ENCODE measurements around the gene ORAI3. TPM values are rescaled to one million over a fixed set of nuclear protein-coding genes. Genes with fewer than 3 reads are reported as not detected.
"Not testable (repeated sequence)": the region's sequence is repeated elsewhere in the genome, so short reads cannot be mapped to it uniquely, and the experiment has no call there.

Gene ORAI3
- polyA plus RNA-seq, 2 of the 4 experiments (the other 2 are of a cell fraction): 10.5 to 14.1 TPM

- 68% methylated on average over 5 of the region's 5 CpGs for WGBS (ENCODE audit: missing lambda C conversion rate)
- Histone ChIP-seq H3K9me3 (no peaks in the 10 kb centered on the region), H3K4me1 (peaks cover 19% of the 10 kb centered on the region), H3K4me3 (no peak overlapping the region), H3K4me2 (no peak overlapping the region), H3K27ac (no peak overlapping the region)
- ChIA-PET CTCF (interaction anchor here (1.2 to 9.5 kb wide), 3 partner anchors 7 to 130 kb away, joined by 4 to 134 read pairs (median 4); no protein-coding TSS in a partner anchor), POLR2A (no interaction called here)
- DNase-seq (ENCODE audit: low read depth in 1 of 2, low spot score in 1 of 2) (no peak), FAIRE-seq (no peak), ATAC-seq (no peak)
- TF ChIP-seq RFX5 (IDR thresholded peaks at IDR 0.05) (no peak), KDM1A (IDR thresholded peaks at IDR 0.05; ENCODE audit: low read depth) (no peak), NPAS2 (CRISPR knock-in tag; IDR thresholded peaks at IDR 0.05; ENCODE audit: borderline replicate concordance) (no peak), EP300 (IDR thresholded peaks at IDR 0.05) (no peak), CBX2 (IDR thresholded peaks at IDR 0.05; ENCODE audit: borderline replicate concordance, low read depth) (no peak), HDAC2 (IDR thresholded peaks at IDR 0.05) (no peak), CHD4 (IDR thresholded peaks at IDR 0.05; ENCODE audit: borderline replicate concordance) (no peak), FOSL2 (IDR thresholded peaks at IDR 0.05) (no peak), FOSL2 (CRISPR knock-in tag; IDR thresholded peaks at IDR 0.05) (no peak), ELK1 (IDR thresholded peaks at IDR 0.05; ENCODE audit: low read depth, low read length) (no peak), KDM5A (IDR thresholded peaks at IDR 0.05) (no peak), ZSCAN20 (CRISPR knock-in tag; IDR thresholded peaks at IDR 0.05) (no peak), PHF8 (IDR thresholded peaks at IDR 0.05; ENCODE audit: borderline replicate concordance, low read depth) (no peak), CTCF (IDR thresholded peaks at IDR 0.05) (no peak)
These were observed 11.2 kb upstream of the ORAI3 start for GRCh38 chr16:30937692-30938091.

GRCh38 chr16:30939571-30939970 is 9.3 kb upstream of the ORAI3 start:
- ATAC-seq; DNase-seq (ENCODE audit: low read depth in 1 of 2, low spot score in 1 of 2); H3K4me3 ChIP-seq; FAIRE-seq; H3K9me3 ChIP-seq; H3K4me2 ChIP-seq: not testable (repeated sequence)
- ChIA-PET POLR2A (interaction anchor here (0.7 to 1.0 kb wide), 2 partner anchors 8 to 37 kb away, joined by 3 read pairs; no protein-coding TSS in a partner anchor), CTCF (interaction anchor here (0.8 to 9.5 kb wide), 9 partner anchors 9 to 510 kb away, joined by 3 to 134 read pairs (median 4); partner anchors contain the start of genes DCTPP1 and ORAI3)
- Histone ChIP-seq H3K4me1 (peaks cover 19% of the 10 kb centered on the region), H3K27ac (peak overlapping the region in 1 of 2 experiments; percentile 59; a peak in 3 of 6 replicates)
- WGBS (ENCODE audit: missing lambda C conversion rate): 83% methylated on average over 8 of the region's 8 CpGs

GRCh38 chr16:30941600-30942425 is 7.1 kb upstream of the ORAI3 start:
- H3K4me3 ChIP-seq: no peak overlapping the region
- DNase-seq (ENCODE audit: low read depth in 1 of 2, low spot score in 1 of 2): peak; percentile 77 to 87
- TF ChIP-seq MAX (IDR thresholded peaks at IDR 0.05) (peak; percentile 15; the same call in 1 of the 2 replicates), KDM1A (IDR thresholded peaks at IDR 0.05; ENCODE audit: low read depth) (no peak), REST (IDR thresholded peaks at IDR 0.05) (0 out of 2 replicates have a peak, but pooled peaks have one; percentile 17), RNF2 (IDR thresholded peaks at IDR 0.05; ENCODE audit: borderline replicate concordance, low read depth) (no peak), POLR2A (IDR thresholded peaks at IDR 0.05; ENCODE audit: low read length) (no peak), HES2 (IDR thresholded peaks at IDR 0.05) (no peak), RAD21 (conservative IDR thresholded peaks at IDR 0.05 in 1 of 2, IDR thresholded peaks at IDR 0.05 in 1 of 2) (peak; percentile 77 to 80), CEBPB (IDR thresholded peaks at IDR 0.05) (no peak), CTCF (IDR thresholded peaks at IDR 0.05) (peak; percentile 75), SMC3 (IDR thresholded peaks at IDR 0.05) (peak; percentile 55)

More at GRCh38 chr16:30941600-30942425, 7.1 kb upstream of the ORAI3 start:
- Histone ChIP-seq H3K27ac (peak overlapping the region; percentile 39 to 73; a peak in 4 of 6 replicates), H3K4me1 (peaks cover 19% of the 10 kb centered on the region), H3K9me3 (no peaks in the 10 kb centered on the region), H3K4me2 (peak overlapping the region; percentile 58)
- peak; percentile 89 to 96 for ATAC-seq
- 21% methylated on average over 12 of the region's 15 CpGs for WGBS (ENCODE audit: missing lambda C conversion rate)
- POLR2A ChIA-PET: interaction anchor here (0.9 to 1.5 kb wide), 2 partner anchors 97 to 167 kb away, joined by 3 to 5 read pairs; no protein-coding TSS in a partner anchor
- CTCF ChIA-PET: interaction anchor here (0.6 to 9.5 kb wide), 40 partner anchors 11 to 264 kb away, joined by 3 to 134 read pairs (median 4); partner anchors contain the start of genes BCL7C, ORAI3 and ZNF629
- FAIRE-seq: peak; percentile 46
